H1 (cell line): ENCODE data around the gene ADAT3.
"Not testable (repeated sequence)": the region's sequence is repeated elsewhere in the genome, so short reads cannot be mapped to it uniquely, and the experiment has no call there.

Experiments
- ATF3 ChIP-seq: IDR thresholded peaks from 2 replicates; pipeline ENCODE4 v1.6.1; 2011; ENCODE audit warnings: low read depth, mild to moderate bottlenecking, low read length; ENCODE audit not compliant: insufficient read depth
- CHD2 ChIP-seq: IDR thresholded peaks from 2 replicates; pipeline ENCODE4 v1.6.1; 2012; ENCODE audit warnings: low read length, improper control_type of control experiment
- CTCF ChIP-seq, 3 experiments: IDR thresholded peaks; 1 replicate in 2 of 3; 2 replicates in 1 of 3; pipeline versions ENCODE4 v1.5.1 to v1.6.1; 2011; ENCODE audit warnings: low read length in 3 of 3, mild to moderate bottlenecking in 3 of 3, inconsistent platforms in 2 of 3, low read depth in 1 of 3, moderate library complexity in 1 of 3; ENCODE audit not compliant: insufficient read depth in 1 of 3; ENCODE audit errors: control extremely low read depth in 1 of 3
- EP300 ChIP-seq, 2 experiments: IDR thresholded peaks; 1 replicate in 1 of 2; 2 replicates in 1 of 2; pipeline ENCODE4 v1.6.1; 2011 to 2012; ENCODE audit warnings: low read depth in 2 of 2, low read length in 2 of 2, mild to moderate bottlenecking in 2 of 2, borderline replicate concordance in 1 of 2, inconsistent platforms in 1 of 2, moderate library complexity in 1 of 2
- GABPA ChIP-seq: IDR thresholded peaks from 2 replicates; pipeline ENCODE4 v1.6.1; 2011; ENCODE audit warnings: mild to moderate bottlenecking, low read length, moderate library complexity, borderline replicate concordance; ENCODE audit not compliant: insufficient read depth
- JUND ChIP-seq: IDR thresholded peaks from 2 replicates; pipeline ENCODE4 v1.6.1; 2011; ENCODE audit warnings: mild to moderate bottlenecking, improper control_type of control experiment, low read length
- MAX ChIP-seq: IDR thresholded peaks from 2 replicates; pipeline ENCODE4 v1.6.1; 2012; ENCODE audit warnings: inconsistent platforms
- POLR2A ChIP-seq, 2 experiments: IDR thresholded peaks; 1 replicate in 1 of 2; 2 replicates in 1 of 2; pipeline ENCODE4 v1.6.1; 2011; ENCODE audit warnings: low read depth in 2 of 2, low read length in 2 of 2, mild to moderate bottlenecking in 2 of 2; ENCODE audit errors: control extremely low read depth in 1 of 2
- POLR2AphosphoS5 ChIP-seq: IDR thresholded peaks from 2 replicates; pipeline ENCODE4 v1.6.1; 2011; ENCODE audit warnings: low read depth, low read length
- SIN3A ChIP-seq, 2 experiments: IDR thresholded peaks in 1 of 2; conservative IDR thresholded peaks in 1 of 2; 2 replicates each; pipeline ENCODE4 v1.6.1; 2011 to 2012; ENCODE audit warnings: low read length in 2 of 2, improper control_type of control experiment in 1 of 2, low read depth in 1 of 2, mild to moderate bottlenecking in 1 of 2
- YY1 ChIP-seq: IDR thresholded peaks from 2 replicates; pipeline ENCODE4 v1.6.1; 2011; ENCODE audit warnings: low read depth, mild to moderate bottlenecking, low read length
- ZNF274 ChIP-seq: IDR thresholded peaks from 2 replicates; pipeline ENCODE4 v1.7.0; 2012; ENCODE audit warnings: low read length, borderline replicate concordance; ENCODE audit errors: extremely low read depth

GRCh38 chr19:1878583-1878982 is 26.6 kb upstream of the ADAT3 start:
- TF ChIP-seq CTCF (IDR thresholded peaks at IDR 0.05; ENCODE audit: control extremely low read depth in 1 of 3, insufficient read depth in 1 of 3, low read depth in 1 of 3, low read length in 3 of 3); POLR2A (IDR thresholded peaks at IDR 0.05; ENCODE audit: control extremely low read depth in 1 of 2, low read depth in 2 of 2, low read length in 2 of 2); ZNF274; SIN3A (conservative IDR thresholded peaks at IDR 0.05 in 1 of 2, IDR thresholded peaks at IDR 0.05 in 1 of 2; ENCODE audit: low read depth in 1 of 2, low read length in 2 of 2); POLR2AphosphoS5; GABPA; CHD2; MAX; JUND; ATF3; YY1; EP300 (IDR thresholded peaks at IDR 0.05; ENCODE audit: borderline replicate concordance in 1 of 2, low read depth in 2 of 2, low read length in 2 of 2): not testable (repeated sequence)
